ENCODE measurements around the gene CDADC1. TPM values are rescaled to one million over a fixed set of nuclear protein-coding genes. Genes with fewer than 3 reads are reported as not detected.
A peak's percentile ranks its signal among the peaks of the same experiment; 100 is the strongest.

The CDADC1 gene
- polyA plus RNA-seq, 1 donor from 2014 or later, result 11.6 TPM

- Histone ChIP-seq H3K4me2 (ENCODE audit: low read length) (no peak overlapping the region), H3F3A (ENCODE audit: insufficient read depth, low read length, poor library complexity, severe bottlenecking) (no peaks in the 10 kb centered on the region), H3K79me2 (replicated peaks; ENCODE audit: insufficient read depth, low read length) (no peaks in the 10 kb centered on the region), H4K20me1 (ENCODE audit: insufficient read depth) (no peaks in the 10 kb centered on the region), H3K36me3 (ENCODE audit: insufficient read depth, low read length) (no peaks in the 10 kb centered on the region), H3K9ac (ENCODE audit: low read length) (no peak overlapping the region), H2AFZ (ENCODE audit: low read depth, low read length) (no peak overlapping the region), H3K9me3 (ENCODE audit: low read length) (no peaks in the 10 kb centered on the region), H3K9me2 (ENCODE audit: insufficient read depth, low read length) (no peaks in the 10 kb centered on the region), H3K27me3 (ENCODE audit: insufficient read depth, low read depth, low read length) (no peaks in the 10 kb centered on the region), H3K4me3 (ENCODE audit: low read length) (no peak overlapping the region), H3K27ac (ENCODE audit: low read length) (no peak overlapping the region)
- TF ChIP-seq RAD21 (conservative IDR thresholded peaks at IDR 0.05) (peak; percentile 84), TAF1 (IDR thresholded peaks at IDR 0.05; ENCODE audit: low read depth) (no peak), SMC3 (conservative IDR thresholded peaks at IDR 0.05; ENCODE audit: poor library complexity) (peak; percentile 91), MXI1 (conservative IDR thresholded peaks at IDR 0.05; ENCODE audit: poor library complexity, severe bottlenecking) (no peak), EZH2 (IDR thresholded peaks at IDR 0.05; ENCODE audit: borderline replicate concordance, insufficient read depth, low read length, poor library complexity, severe bottlenecking) (no peak), POLR2AphosphoS5 (IDR thresholded peaks at IDR 0.05) (no peak), EP300 (conservative IDR thresholded peaks at IDR 0.05; ENCODE audit: poor library complexity, severe bottlenecking) (no peak), CTCF (IDR thresholded peaks at IDR 0.05; ENCODE audit: poor library complexity, severe bottlenecking) (peak; percentile 89), REST (IDR thresholded peaks at IDR 0.05; ENCODE audit: borderline replicate concordance) (no peak)
These were observed 53.2 kb downstream of the CDADC1 start for GRCh38 chr13:49300739-49301589.

GRCh38 chr13:49302222-49302621 lies 54.5 kb downstream of the CDADC1 start:
- H3K9ac ChIP-seq (ENCODE audit: low read length), result no peak overlapping the region
- no peak overlapping the region for H3K27ac ChIP-seq (ENCODE audit: low read length)

More at GRCh38 chr13:49302222-49302621, 54.5 kb downstream of the CDADC1 start:
- no peaks in the 10 kb centered on the region for H3K9me3 ChIP-seq (ENCODE audit: low read length)
- H3K4me3 ChIP-seq (ENCODE audit: low read length), result no peak overlapping the region
- H2AFZ ChIP-seq (ENCODE audit: low read depth, low read length), result no peak overlapping the region
- no peaks in the 10 kb centered on the region for H3K9me2 ChIP-seq (ENCODE audit: insufficient read depth, low read length)
- H3K36me3 ChIP-seq (ENCODE audit: insufficient read depth, low read length), result no peaks in the 10 kb centered on the region
- no peaks in the 10 kb centered on the region for H4K20me1 ChIP-seq (ENCODE audit: insufficient read depth)
- H3K79me2 ChIP-seq (replicated peaks; ENCODE audit: insufficient read depth, low read length), result no peaks in the 10 kb centered on the region
- H3F3A ChIP-seq (ENCODE audit: insufficient read depth, low read length, poor library complexity, severe bottlenecking), result no peaks in the 10 kb centered on the region
- H3K4me2 ChIP-seq (ENCODE audit: low read length), result no peak overlapping the region
- no peaks in the 10 kb centered on the region for H3K27me3 ChIP-seq (ENCODE audit: insufficient read depth, low read depth, low read length)
- TF ChIP-seq REST (IDR thresholded peaks at IDR 0.05; ENCODE audit: borderline replicate concordance) (no peak), TAF1 (IDR thresholded peaks at IDR 0.05; ENCODE audit: low read depth) (no peak), EP300 (conservative IDR thresholded peaks at IDR 0.05; ENCODE audit: poor library complexity, severe bottlenecking) (no peak), RAD21 (conservative IDR thresholded peaks at IDR 0.05) (no peak), SMC3 (conservative IDR thresholded peaks at IDR 0.05; ENCODE audit: poor library complexity) (no peak), EZH2 (IDR thresholded peaks at IDR 0.05; ENCODE audit: borderline replicate concordance, insufficient read depth, low read length, poor library complexity, severe bottlenecking) (no peak), POLR2AphosphoS5 (IDR thresholded peaks at IDR 0.05) (no peak), MXI1 (conservative IDR thresholded peaks at IDR 0.05; ENCODE audit: poor library complexity, severe bottlenecking) (no peak), CTCF (IDR thresholded peaks at IDR 0.05; ENCODE audit: poor library complexity, severe bottlenecking) (no peak)

All from neural cell (in vitro differentiated cells).